ENCODE measurements around the gene CBR4.
A peak's percentile ranks its signal among the peaks of the same experiment; 100 is the strongest.

The CBR4 gene

GRCh38 chr4:169031392-169031791 lies 21.3 kb upstream of the CBR4 start:
- Histone ChIP-seq H3K4me1 (ENCODE audit: control insufficient read depth, low read depth, low read length) (no peaks in the 10 kb centered on the region), H3K9ac (ENCODE audit: low read length) (no peak overlapping the region), H3K4me3 (ENCODE audit: low read length) (no peak overlapping the region)

DNA sequence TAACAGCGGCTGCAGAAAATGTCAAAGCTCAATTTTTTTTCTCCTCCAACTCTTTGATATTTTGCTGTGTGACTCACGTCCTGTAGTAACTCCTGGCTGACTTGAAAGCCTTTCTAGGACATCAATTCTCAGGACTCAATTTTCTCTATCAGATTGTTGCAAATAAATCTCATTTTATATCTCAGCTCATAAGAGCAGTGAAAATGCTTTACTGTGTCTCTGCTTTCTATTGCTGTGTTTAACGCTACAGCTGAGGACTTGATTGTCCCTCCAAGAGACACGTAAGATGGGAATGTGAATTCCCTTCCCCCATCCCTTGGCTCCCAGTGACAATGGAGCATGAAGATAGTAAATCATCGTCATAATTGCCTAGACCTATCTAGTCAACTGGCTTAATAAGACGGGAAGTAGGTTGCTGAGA lies 20.5 kb upstream of the CBR4 start:
- no peaks in the 10 kb centered on the region for H3K27me3 ChIP-seq (ENCODE audit: control insufficient read depth, insufficient read depth, low read length)
- H3K9me3 ChIP-seq (ENCODE audit: control insufficient read depth, low read depth, low read length), result no peaks in the 10 kb centered on the region
- H3K27ac ChIP-seq (ENCODE audit: low read length), result no peak overlapping the region
- no peaks in the 10 kb centered on the region for H3K4me1 ChIP-seq (ENCODE audit: control insufficient read depth, low read depth, low read length)
- H3K36me3 ChIP-seq (ENCODE audit: control insufficient read depth, low read depth, low read length), result no peaks in the 10 kb centered on the region
- no peak overlapping the region for H3K4me3 ChIP-seq (ENCODE audit: low read length)
- H3K9ac ChIP-seq (ENCODE audit: low read length), result no peak overlapping the region

More at GRCh38 chr4:169031392-169031791, 21.3 kb upstream of the CBR4 start:
- no peaks in the 10 kb centered on the region for H3K27me3 ChIP-seq (ENCODE audit: control insufficient read depth, insufficient read depth, low read length)
- H3K9me3 ChIP-seq (ENCODE audit: control insufficient read depth, low read depth, low read length), result no peaks in the 10 kb centered on the region
- H3K27ac ChIP-seq (ENCODE audit: low read length), result no peak overlapping the region
- H3K36me3 ChIP-seq (ENCODE audit: control insufficient read depth, low read depth, low read length), result no peaks in the 10 kb centered on the region

DNA sequence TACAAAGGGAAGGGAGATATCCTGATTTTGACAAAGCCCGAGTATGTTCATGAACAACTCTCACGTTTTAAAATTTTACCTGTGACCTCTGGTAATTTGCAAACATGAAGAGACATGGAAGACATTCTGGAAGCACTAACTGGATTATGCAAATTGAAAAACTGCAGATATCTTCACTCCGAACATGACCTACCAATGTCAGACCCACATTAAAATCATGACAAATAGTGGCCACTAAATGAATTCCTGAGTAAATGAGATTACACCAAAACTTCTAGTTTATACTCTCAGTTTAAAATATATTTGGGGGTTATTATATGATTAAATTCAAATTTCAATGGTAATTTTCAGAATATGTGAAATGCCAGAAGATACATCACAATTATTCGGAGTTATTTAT lies 19.9 kb upstream of the CBR4 start:
- Histone ChIP-seq H3K4me1 (ENCODE audit: control insufficient read depth, low read depth, low read length) (no peaks in the 10 kb centered on the region), H3K9ac (ENCODE audit: low read length) (no peak overlapping the region), H3K9me3 (ENCODE audit: control insufficient read depth, low read depth, low read length) (no peaks in the 10 kb centered on the region), H3K4me3 (ENCODE audit: low read length) (no peak overlapping the region), H3K36me3 (ENCODE audit: control insufficient read depth, low read depth, low read length) (no peaks in the 10 kb centered on the region), H3K27ac (ENCODE audit: low read length) (no peak overlapping the region), H3K27me3 (ENCODE audit: control insufficient read depth, insufficient read depth, low read length) (no peaks in the 10 kb centered on the region)

- Histone ChIP-seq H3K27me3 (ENCODE audit: control insufficient read depth, insufficient read depth, low read length) (no peaks in the 10 kb centered on the region), H3K9me3 (ENCODE audit: control insufficient read depth, low read depth, low read length) (no peaks in the 10 kb centered on the region), H3K9ac (ENCODE audit: low read length) (no peak overlapping the region), H3K4me1 (ENCODE audit: control insufficient read depth, low read depth, low read length) (no peaks in the 10 kb centered on the region), H3K36me3 (ENCODE audit: control insufficient read depth, low read depth, low read length) (no peaks in the 10 kb centered on the region), H3K4me3 (ENCODE audit: low read length) (no peak overlapping the region), H3K27ac (ENCODE audit: low read length) (no peak overlapping the region)
These were observed 17.6 kb upstream of the CBR4 start for GRCh38 chr4:169027663-169028062.

- H3K9ac ChIP-seq (ENCODE audit: low read length), result no peak overlapping the region
- no peak overlapping the region for H3K4me3 ChIP-seq (ENCODE audit: low read length)
- H3K27ac ChIP-seq (ENCODE audit: low read length), result no peak overlapping the region
These were observed 15.1 kb upstream of the CBR4 start for GRCh38 chr4:169025184-169025583.

DNA sequence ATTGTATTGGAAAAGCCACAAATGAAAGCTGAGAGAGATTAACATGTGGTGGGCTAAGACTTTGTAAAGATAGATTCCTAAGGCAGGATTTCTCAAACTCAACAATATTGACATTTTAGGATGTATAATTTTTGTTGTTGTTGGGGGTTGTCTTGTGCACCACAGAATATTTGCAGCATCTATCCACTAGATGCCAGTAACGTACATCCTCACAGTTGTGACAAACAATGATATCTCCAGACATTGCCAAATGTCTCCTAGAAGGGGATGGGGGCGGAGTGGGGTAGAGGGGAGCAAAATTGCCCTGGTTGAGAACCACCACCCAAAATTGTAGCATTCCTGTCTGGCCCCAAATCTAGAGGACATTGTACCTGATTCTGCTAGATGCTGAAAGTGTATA lies 14.7 kb upstream of the CBR4 start:
- H3K9ac ChIP-seq (ENCODE audit: low read length), result no peak overlapping the region
- H3K36me3 ChIP-seq (ENCODE audit: control insufficient read depth, low read depth, low read length), result no peaks in the 10 kb centered on the region

More at GRCh38 chr4:169025184-169025583, 15.1 kb upstream of the CBR4 start:
- Histone ChIP-seq H3K9me3 (ENCODE audit: control insufficient read depth, low read depth, low read length) (no peaks in the 10 kb centered on the region), H3K27me3 (ENCODE audit: control insufficient read depth, insufficient read depth, low read length) (no peaks in the 10 kb centered on the region), H3K36me3 (ENCODE audit: control insufficient read depth, low read depth, low read length) (no peaks in the 10 kb centered on the region), H3K4me1 (ENCODE audit: control insufficient read depth, low read depth, low read length) (no peaks in the 10 kb centered on the region)

GRCh38 chr4:169018406-169018805 lies 8.4 kb upstream of the CBR4 start:
- H3K9me3 ChIP-seq (ENCODE audit: control insufficient read depth, low read depth, low read length), result no peaks in the 10 kb centered on the region

More for the DNA sequence above, 14.7 kb upstream of the CBR4 start:
- no peak overlapping the region for H3K27ac ChIP-seq (ENCODE audit: low read length)
- H3K4me3 ChIP-seq (ENCODE audit: low read length), result no peak overlapping the region
- H3K9me3 ChIP-seq (ENCODE audit: control insufficient read depth, low read depth, low read length), result no peaks in the 10 kb centered on the region
- H3K4me1 ChIP-seq (ENCODE audit: control insufficient read depth, low read depth, low read length), result no peaks in the 10 kb centered on the region
- no peaks in the 10 kb centered on the region for H3K27me3 ChIP-seq (ENCODE audit: control insufficient read depth, insufficient read depth, low read length)

DNA sequence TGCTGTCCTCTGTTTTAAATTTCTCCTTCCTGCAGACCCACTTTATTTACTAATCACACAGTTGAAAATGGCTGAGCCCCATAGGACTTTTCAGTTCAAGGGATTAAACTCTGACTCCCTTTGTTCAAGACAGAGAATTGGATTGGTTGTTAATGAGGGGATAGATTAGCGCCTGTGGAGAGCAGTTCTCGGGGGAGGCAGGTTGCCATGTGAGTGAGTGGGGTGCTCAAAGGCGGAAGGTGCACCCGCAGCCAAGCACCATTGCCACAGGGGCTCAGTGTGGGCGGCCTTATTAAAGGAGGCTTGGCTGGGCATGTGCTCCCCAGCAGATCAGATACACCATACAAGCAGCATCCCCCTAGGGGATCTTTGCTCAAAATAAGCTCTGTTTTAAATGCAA lies 7.9 kb upstream of the CBR4 start:
- H3K4me3 ChIP-seq (ENCODE audit: low read length), result no peak overlapping the region
- no peaks in the 10 kb centered on the region for H3K9me3 ChIP-seq (ENCODE audit: control insufficient read depth, low read depth, low read length)
- no peaks in the 10 kb centered on the region for H3K36me3 ChIP-seq (ENCODE audit: control insufficient read depth, low read depth, low read length)
- H3K27me3 ChIP-seq (ENCODE audit: control insufficient read depth, insufficient read depth, low read length), result no peaks in the 10 kb centered on the region
- H3K9ac ChIP-seq (ENCODE audit: low read length), result peak overlapping the region; percentile 6
- H3K4me1 ChIP-seq (ENCODE audit: control insufficient read depth, low read depth, low read length), result peaks cover 9% of the 10 kb centered on the region
- no peak overlapping the region for H3K27ac ChIP-seq (ENCODE audit: low read length)

More at GRCh38 chr4:169018406-169018805, 8.4 kb upstream of the CBR4 start:
- Histone ChIP-seq H3K36me3 (ENCODE audit: control insufficient read depth, low read depth, low read length) (no peaks in the 10 kb centered on the region), H3K27me3 (ENCODE audit: control insufficient read depth, insufficient read depth, low read length) (no peaks in the 10 kb centered on the region), H3K4me3 (ENCODE audit: low read length) (no peak overlapping the region), H3K9ac (ENCODE audit: low read length) (no peak overlapping the region), H3K27ac (ENCODE audit: low read length) (no peak overlapping the region), H3K4me1 (ENCODE audit: control insufficient read depth, low read depth, low read length) (peaks cover 9% of the 10 kb centered on the region)

- Histone ChIP-seq H3K9me3 (ENCODE audit: control insufficient read depth, low read depth, low read length) (no peaks in the 10 kb centered on the region), H3K4me3 (ENCODE audit: low read length) (no peak overlapping the region), H3K27ac (ENCODE audit: low read length) (no peak overlapping the region), H3K27me3 (ENCODE audit: control insufficient read depth, insufficient read depth, low read length) (no peaks in the 10 kb centered on the region), H3K9ac (ENCODE audit: low read length) (no peak overlapping the region), H3K36me3 (ENCODE audit: control insufficient read depth, low read depth, low read length) (no peaks in the 10 kb centered on the region), H3K4me1 (ENCODE audit: control insufficient read depth, low read depth, low read length) (peaks cover 9% of the 10 kb centered on the region)
These were observed 5.2 kb upstream of the CBR4 start for GRCh38 chr4:169015186-169015623.

GRCh38 chr4:169014586-169014985 lies 4.5 kb upstream of the CBR4 start:
- H3K36me3 ChIP-seq (ENCODE audit: control insufficient read depth, low read depth, low read length), result no peaks in the 10 kb centered on the region
- H3K4me3 ChIP-seq (ENCODE audit: low read length), result no peak overlapping the region
- no peak overlapping the region for H3K9ac ChIP-seq (ENCODE audit: low read length)
- no peaks in the 10 kb centered on the region for H3K27me3 ChIP-seq (ENCODE audit: control insufficient read depth, insufficient read depth, low read length)
- no peak overlapping the region for H3K27ac ChIP-seq (ENCODE audit: low read length)
- H3K9me3 ChIP-seq (ENCODE audit: control insufficient read depth, low read depth, low read length), result no peaks in the 10 kb centered on the region
- peaks cover 9% of the 10 kb centered on the region for H3K4me1 ChIP-seq (ENCODE audit: control insufficient read depth, low read depth, low read length)

DNA sequence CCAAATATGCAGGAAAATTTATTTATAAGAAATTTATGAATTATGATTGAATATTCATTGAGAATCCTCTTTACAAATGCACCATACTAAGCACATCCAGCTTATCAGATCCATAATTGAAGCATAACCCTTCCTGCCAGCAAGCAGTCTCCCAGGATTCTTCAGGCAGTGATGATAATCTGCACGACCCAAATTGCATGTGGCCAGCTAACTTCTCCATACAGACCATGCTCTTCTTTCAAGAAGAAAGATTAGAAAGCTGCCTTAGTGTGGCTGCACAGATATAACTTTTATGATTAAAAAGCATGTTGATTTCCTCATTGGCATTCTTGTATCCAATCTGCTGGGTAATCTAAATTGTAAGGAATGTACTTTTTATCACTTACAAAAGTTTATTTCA lies 3.3 kb upstream of the CBR4 start:
- Histone ChIP-seq H3K27me3 (ENCODE audit: control insufficient read depth, insufficient read depth, low read length) (no peaks in the 10 kb centered on the region), H3K27ac (ENCODE audit: low read length) (no peak overlapping the region), H3K4me1 (ENCODE audit: control insufficient read depth, low read depth, low read length) (peaks cover 14% of the 10 kb centered on the region), H3K9ac (ENCODE audit: low read length) (no peak overlapping the region), H3K9me3 (ENCODE audit: control insufficient read depth, low read depth, low read length) (no peaks in the 10 kb centered on the region), H3K4me3 (ENCODE audit: low read length) (no peak overlapping the region), H3K36me3 (ENCODE audit: control insufficient read depth, low read depth, low read length) (no peaks in the 10 kb centered on the region)

GRCh38 chr4:169012049-169012448 lies 2.0 kb upstream of the CBR4 start:
- Histone ChIP-seq H3K4me3 (ENCODE audit: low read length) (no peak overlapping the region), H3K36me3 (ENCODE audit: control insufficient read depth, low read depth, low read length) (no peaks in the 10 kb centered on the region), H3K4me1 (ENCODE audit: control insufficient read depth, low read depth, low read length) (peaks cover 12% of the 10 kb centered on the region), H3K9me3 (ENCODE audit: control insufficient read depth, low read depth, low read length) (no peaks in the 10 kb centered on the region), H3K27ac (ENCODE audit: low read length) (no peak overlapping the region), H3K9ac (ENCODE audit: low read length) (no peak overlapping the region), H3K27me3 (ENCODE audit: control insufficient read depth, insufficient read depth, low read length) (no peaks in the 10 kb centered on the region)

Measured in iPS-18a (cell line).